H1 (cell line): ENCODE data around the gene ELMO1. TPM values are rescaled to one million over a fixed set of nuclear protein-coding genes. Genes with fewer than 3 reads are reported as not detected.

Experiments
- CTCF ChIA-PET: fragments of 300-600 bp; sonication (Branson Sonifier 250); formaldehyde crosslinking; loops from one replicate; lab custom pipeline; 2021; ENCODE audit not compliant: partially characterized antibody; lab: Charles Lee
- POLR2A ChIA-PET: fragments of 300-600 bp; sonication (Branson Sonifier 250); formaldehyde crosslinking; loops from one replicate; lab custom pipeline; 2021; ENCODE audit warnings: inconsistent platforms; ENCODE audit not compliant: partially characterized antibody; lab: Charles Lee
- DNase-seq, 2 experiments: peaks; one replicate each; pipeline versions ENCODE4 v3.0.0 to v3.0.0-alpha.2; 2010 to 2022; ENCODE audit warnings: low spot score in 2 of 2, low read depth in 1 of 2, mixed read lengths in 1 of 2
- FAIRE-seq: peaks from 2 replicates; lab custom pipeline; 2011; peaks lifted over from hg19 to GRCh38; lab: Jason Lieb, UNC
- H2AFZ ChIP-seq: 2 replicates; pipeline ENCODE4 v1.8.1; 2012; ENCODE audit warnings: low read length, inconsistent platforms
- H2AK5ac ChIP-seq: 2 replicates; pipeline ENCODE4 v1.6.1; 2013; ENCODE audit warnings: low read depth, low read length
- H2BK120ac ChIP-seq: replicated peaks from 2 replicates; pipeline ENCODE3; 2013; ENCODE audit warnings: low read depth, low read length, inconsistent platforms
- H2BK12ac ChIP-seq: 2 replicates; pipeline ENCODE4 v1.6.1; 2013; ENCODE audit warnings: low read depth, low read length
- H2BK15ac ChIP-seq: 2 replicates; pipeline ENCODE4 v1.6.1; 2013; ENCODE audit warnings: low read length
- H2BK20ac ChIP-seq: 2 replicates; pipeline ENCODE4 v1.6.1; 2013; ENCODE audit warnings: low read length
- H2BK5ac ChIP-seq: 2 replicates; pipeline ENCODE4 v1.6.1; 2013; ENCODE audit warnings: low read depth, low read length
- H3K14ac ChIP-seq: 2 replicates; pipeline ENCODE4 v1.6.1; 2013; ENCODE audit warnings: inconsistent platforms; ENCODE audit not compliant: insufficient read length
- H3K18ac ChIP-seq: 2 replicates; pipeline ENCODE4 v1.6.1; 2013; ENCODE audit warnings: low read length; ENCODE audit errors: extremely low read depth
- H3K23ac ChIP-seq: 2 replicates; pipeline ENCODE4 v1.6.1; 2013; ENCODE audit warnings: inconsistent platforms; ENCODE audit not compliant: insufficient read length
- H3K23me2 ChIP-seq: 2 replicates; pipeline ENCODE4 v1.6.1; 2013; ENCODE audit warnings: low read depth, low read length
- H3K27ac ChIP-seq: 2 replicates; pipeline ENCODE4 v1.6.1; 2011; ENCODE audit warnings: low read depth, low read length, inconsistent platforms
- H3K27me3 ChIP-seq, 4 experiments: replicated peaks in 1 of 4; 1 replicate in 1 of 4; 2 replicates in 3 of 4; pipeline versions ENCODE4 v1.6.1 to v1.8.1; 2011 to 2013; ENCODE audit warnings: low read length in 3 of 4, mild to moderate bottlenecking in 3 of 4, inconsistent platforms in 2 of 4, mixed read lengths in 2 of 4, moderate library complexity in 1 of 4; ENCODE audit not compliant: control insufficient read depth in 3 of 4, insufficient read depth in 3 of 4; ENCODE audit errors: extremely low read depth in 1 of 4
- H3K36me3 ChIP-seq, 4 experiments: 2 replicates each; pipeline versions ENCODE4 v1.6.1 to v1.8.1; 2011 to 2013; ENCODE audit warnings: mild to moderate bottlenecking in 4 of 4, low read length in 3 of 4, moderate library complexity in 2 of 4, control low read depth in 1 of 4, inconsistent platforms in 1 of 4; ENCODE audit not compliant: insufficient read depth in 4 of 4, control insufficient read depth in 2 of 4
- H3K4ac ChIP-seq: replicated peaks from 2 replicates; pipeline ENCODE3; 2013; ENCODE audit warnings: low read length, low read depth, mixed read lengths, inconsistent platforms; ENCODE audit not compliant: insufficient read length
- H3K4me1 ChIP-seq, 4 experiments: replicated peaks in 1 of 4; 1 replicate in 1 of 4; 2 replicates in 3 of 4; pipeline versions ENCODE4 v1.6.1 to v1.8.1; 2011 to 2013; ENCODE audit warnings: low read length in 3 of 4, inconsistent platforms in 2 of 4, mixed read lengths in 1 of 4; ENCODE audit not compliant: insufficient read depth in 4 of 4, control insufficient read depth in 3 of 4
- H3K4me2 ChIP-seq, 2 experiments: 2 replicates each; pipeline versions ENCODE4 v1.6.1 to v1.8.1; 2011 to 2013; ENCODE audit warnings: low read depth in 2 of 2, low read length in 2 of 2, control low read depth in 1 of 2, inconsistent platforms in 1 of 2, mild to moderate bottlenecking in 1 of 2; ENCODE audit not compliant: insufficient read depth in 1 of 2
- H3K4me3 ChIP-seq, 4 experiments: fragments of 200-600, 300-600 bp in 1 of 4; sonication (generic), shearing (Covaris generic), sonication (Bioruptor Twin) in 1 of 4; 2 replicates each; pipeline versions ENCODE4 v1.5.1 to v1.8.1; 2011 to 2016; ENCODE audit warnings: low read length in 4 of 4, low read depth in 3 of 4, control low read depth in 2 of 4, inconsistent platforms in 2 of 4, mild to moderate bottlenecking in 2 of 4, mixed read lengths in 1 of 4, moderate library complexity in 1 of 4; ENCODE audit not compliant: insufficient read depth in 2 of 4; ENCODE audit errors: extremely low read depth in 1 of 4
- H3K56ac ChIP-seq: replicated peaks from 2 replicates; pipeline ENCODE3; 2013; ENCODE audit warnings: low read depth, mild to moderate bottlenecking, mixed read lengths, low read length, inconsistent platforms; ENCODE audit not compliant: insufficient read length
- H3K79me1 ChIP-seq: 2 replicates; pipeline ENCODE4 v1.6.1; 2013; ENCODE audit warnings: low read depth, low read length, control low read depth
- H3K79me2 ChIP-seq, 2 experiments: 2 replicates each; pipeline versions ENCODE4 v1.6.1 to v1.8.1; 2012 to 2013; ENCODE audit warnings: low read length in 2 of 2, mild to moderate bottlenecking in 2 of 2, inconsistent platforms in 1 of 2; ENCODE audit not compliant: insufficient read depth in 2 of 2, control insufficient read depth in 1 of 2
- H3K9ac ChIP-seq, 4 experiments: replicated peaks in 1 of 4; 1 replicate in 1 of 4; 2 replicates in 3 of 4; pipeline versions ENCODE4 v1.6.1 to v1.8.1; 2011 to 2013; ENCODE audit warnings: low read depth in 3 of 4, low read length in 3 of 4, control low read depth in 2 of 4, mild to moderate bottlenecking in 2 of 4, moderate library complexity in 2 of 4, inconsistent platforms in 1 of 4; ENCODE audit errors: extremely low read depth in 1 of 4
- H3K9me3 ChIP-seq, 2 experiments: 2 replicates each; pipeline versions ENCODE4 v1.6.1 to v1.8.1; 2012 to 2013; ENCODE audit warnings: mild to moderate bottlenecking in 2 of 2, moderate library complexity in 2 of 2, control low read depth in 1 of 2, inconsistent platforms in 1 of 2, low read depth in 1 of 2, low read length in 1 of 2, mixed read lengths in 1 of 2; ENCODE audit not compliant: insufficient read depth in 2 of 2
- H4K20me1 ChIP-seq, 2 experiments: replicated peaks in 1 of 2; 2 replicates each; pipeline versions ENCODE3 to v1.8.1; 2011 to 2013; ENCODE audit warnings: inconsistent platforms in 2 of 2, low read length in 2 of 2, mild to moderate bottlenecking in 1 of 2; ENCODE audit not compliant: insufficient read depth in 2 of 2, control insufficient read depth in 1 of 2
- H4K5ac ChIP-seq: 2 replicates; pipeline ENCODE4 v1.6.1; 2013; ENCODE audit warnings: low read length, low read depth, mixed read lengths, inconsistent platforms; ENCODE audit not compliant: insufficient read length
- H4K8ac ChIP-seq: 2 replicates; pipeline ENCODE4 v1.8.0; 2013; ENCODE audit warnings: mild to moderate bottlenecking, moderate library complexity, low read length, inconsistent platforms; ENCODE audit not compliant: insufficient read depth; ENCODE audit errors: extremely low read depth
- H4K91ac ChIP-seq: replicated peaks from 2 replicates; pipeline ENCODE3; 2013; ENCODE audit warnings: low read length, mixed read lengths, inconsistent platforms; ENCODE audit not compliant: insufficient read length
- ATF2 ChIP-seq: IDR thresholded peaks from 2 replicates; pipeline ENCODE4 v1.6.1; 2012; ENCODE audit warnings: low read length, inconsistent platforms
- BACH1 ChIP-seq: IDR thresholded peaks from 2 replicates; pipeline ENCODE4 v1.6.1; 2012; ENCODE audit warnings: low read length, improper control_type of control experiment
- CEBPB ChIP-seq: IDR thresholded peaks from 2 replicates; pipeline ENCODE4 v1.6.1; 2012; ENCODE audit warnings: low read depth, low read length
- CTBP2 ChIP-seq: IDR thresholded peaks from 2 replicates; pipeline ENCODE4 v1.7.0; 2011; ENCODE audit warnings: borderline replicate concordance, mild to moderate bottlenecking, moderate library complexity, mixed read lengths, low read length; ENCODE audit not compliant: insufficient read depth, insufficient read length
- HDAC6 ChIP-seq: IDR thresholded peaks from one replicate; pipeline ENCODE4 v1.7.1; 2012; ENCODE audit warnings: low read depth, mild to moderate bottlenecking, inconsistent platforms, low read length, moderate library complexity
- KDM1A ChIP-seq: fragments of 200-600, 300-600 bp; sonication (generic); IDR thresholded peaks from 2 replicates; pipeline ENCODE4 v1.7.1; 2016; ENCODE audit warnings: mild to moderate bottlenecking, low read length, borderline replicate concordance
- PHF8 ChIP-seq: fragments of 200-600 bp; sonication (generic); conservative IDR thresholded peaks from 2 replicates; pipeline ENCODE4 v1.7.1; 2012; ENCODE audit warnings: low read depth, mild to moderate bottlenecking, inconsistent platforms, low read length, moderate library complexity
- RAD21 ChIP-seq, 2 experiments: IDR thresholded peaks in 1 of 2; conservative IDR thresholded peaks in 1 of 2; 2 replicates each; pipeline ENCODE4 v1.6.1; 2011; ENCODE audit warnings: low read depth in 2 of 2, low read length in 2 of 2, improper control_type of control experiment in 1 of 2, inconsistent platforms in 1 of 2, mild to moderate bottlenecking in 1 of 2, moderate library complexity in 1 of 2
- SIN3A ChIP-seq, 2 experiments: IDR thresholded peaks in 1 of 2; conservative IDR thresholded peaks in 1 of 2; 2 replicates each; pipeline ENCODE4 v1.6.1; 2011 to 2012; ENCODE audit warnings: low read length in 2 of 2, improper control_type of control experiment in 1 of 2, low read depth in 1 of 2, mild to moderate bottlenecking in 1 of 2
- SP2 ChIP-seq: IDR thresholded peaks from 2 replicates; pipeline ENCODE4 v1.6.1; 2012; ENCODE audit warnings: mild to moderate bottlenecking, low read length, inconsistent platforms
- TAF7 ChIP-seq: optimal IDR thresholded peaks from 2 replicates; pipeline ENCODE3; 2011; ENCODE audit warnings: low read depth, mild to moderate bottlenecking, inconsistent platforms, low read length, moderate library complexity, borderline replicate concordance
- WGBS, 2 experiments: shearing (Covaris generic) in 1 of 2; methylation state at CpG; one replicate each; pipeline versions ENCODE4 v1.1.6 to v1.1.7; 2013 to 2015; ENCODE audit warnings: low lambda C conversion rate in 2 of 2, mixed read lengths in 2 of 2, inconsistent platforms in 1 of 2, low coverage in 1 of 2, missing lambda C conversion rate in 1 of 2; ENCODE audit not compliant: insufficient replicate concordance in 2 of 2, insufficient coverage in 1 of 2, insufficient read length in 1 of 2; ENCODE audit errors: extremely low coverage in 1 of 2, missing lambda C conversion rate in 1 of 2; 5-methylcytosine and 5-hydroxymethylcytosine counted together
- polyA plus RNA-seq, 7 experiments: library from polyadenylated mRNA; depleted of rRNA in 3 of 7; stranded (reverse) in 5 of 7; unstranded in 2 of 7; fragments of >200 nt in 5 of 7; fragments of 200-250 nt in 2 of 7; gene quantifications; 1 replicate in 5 of 7; 2 replicates in 1 of 7; 4 replicates in 1 of 7; pipeline versions ENCODE4 v1.2.1 to v1.2.3, GENCODE V29; 2011 to 2013; ENCODE audit warnings: missing spikeins in 2 of 7, mixed read lengths in 2 of 7
- total RNA-seq: library from RNA; stranded (reverse); fragmentation: NEBNext Ultra II Directional; extraction: Animal tissue kit (Norgen Biotek cat#: 25700); gene quantifications from 2 replicates; pipeline ENCODE4 v1.2.1, GENCODE V29; 2021

Gene ELMO1
- total and polyA plus RNA-seq, 2 of the 8 experiments (the other 6 are each of a cell fraction or from before 2014, with no cell fraction given): 18.4 to 21.0 TPM

- no peak overlapping the region for H4K5ac ChIP-seq
- H2BK5ac ChIP-seq: no peak overlapping the region
- H4K8ac ChIP-seq: no peak overlapping the region
- no peak overlapping the region for H3K4me2 ChIP-seq
- FAIRE-seq (no peak), DNase-seq (no peak)
- H3K23ac ChIP-seq: no peak overlapping the region
- H2BK20ac ChIP-seq: no peak overlapping the region
- H3K4me1 ChIP-seq: no peaks in the 10 kb centered on the region
- no peaks in the 10 kb centered on the region for H3K9me3 ChIP-seq
- H3K56ac ChIP-seq: no peak overlapping the region
- POLR2A ChIA-PET: no interaction called here
- no peak overlapping the region for H3K14ac ChIP-seq
- 93% methylated on average over 16 of the region's 16 CpGs; no CpG with 5 or more reads in 1 of the 2 experiments for WGBS, 2 experiments
- H2BK120ac ChIP-seq: no peak overlapping the region
- H2BK15ac ChIP-seq: no peak overlapping the region
- CTCF ChIA-PET: interaction anchor here (0.6 to 2.0 kb wide), 7 partner anchors 10 to 705 kb away, joined by 3 to 5 read pairs (median 3); no protein-coding TSS in a partner anchor
- no peak overlapping the region for H3K9ac ChIP-seq
- H3K23me2 ChIP-seq: no peaks in the 10 kb centered on the region
- H2AFZ ChIP-seq: no peak overlapping the region
- H4K20me1 ChIP-seq: no peaks in the 10 kb centered on the region
- no peak overlapping the region for H2BK12ac ChIP-seq
- no peaks in the 10 kb centered on the region for H3K27me3 ChIP-seq
- H4K91ac ChIP-seq: no peak overlapping the region
- H3K79me2 ChIP-seq: no peaks in the 10 kb centered on the region
- H3K18ac ChIP-seq: no peak overlapping the region
- no peak overlapping the region for H2AK5ac ChIP-seq
- no peaks in the 10 kb centered on the region for H3K79me1 ChIP-seq
- no peak overlapping the region for H3K4ac ChIP-seq
- no peak overlapping the region for H3K27ac ChIP-seq
- H3K4me3 ChIP-seq: no peak overlapping the region
- no peaks in the 10 kb centered on the region for H3K36me3 ChIP-seq
- TF ChIP-seq CTBP2: no peak
- TF ChIP-seq SIN3A (conservative IDR thresholded peaks at IDR 0.05 in 1 of 2, IDR thresholded peaks at IDR 0.05 in 1 of 2; ENCODE audit: low read depth in 1 of 2, low read length in 2 of 2): no peak
- TF ChIP-seq HDAC6: no peak
- no peak for TF ChIP-seq SP2
- TF ChIP-seq TAF7: no peak
- no peak for TF ChIP-seq BACH1
- no peak for TF ChIP-seq RAD21 (IDR thresholded peaks at IDR 0.05 in 1 of 2, conservative IDR thresholded peaks at IDR 0.05 in 1 of 2; ENCODE audit: low read depth in 2 of 2, low read length in 2 of 2)
- no peak for TF ChIP-seq PHF8
- TF ChIP-seq ATF2: no peak
- TF ChIP-seq KDM1A: no peak
- no peak for TF ChIP-seq CEBPB
Measured at GRCh38 chr7:37193087-37193774, 255.4 kb downstream of the ELMO1 start.
